SH-SY5Y (cell line): Measurements from ENCODE around the gene RHEX.

Experiments
- GATA2 ChIP-seq: IDR thresholded peaks from 2 replicates; pipeline ENCODE4 v1.6.1; 2011; ENCODE audit warnings: mild to moderate bottlenecking, low read depth, low read length
- GATA3 ChIP-seq: IDR thresholded peaks from 2 replicates; pipeline ENCODE4 v1.6.1; 2011; ENCODE audit warnings: low read depth, mild to moderate bottlenecking, low read length, moderate library complexity

The RHEX gene

GRCh38 chr1:206021008-206021625 is 31.9 kb upstream of the RHEX start:
- no peak for TF ChIP-seq GATA2
- TF ChIP-seq GATA3, result no peak

GRCh38 chr1:206021626-206022365 is 31.2 kb upstream of the RHEX start:
- TF ChIP-seq GATA3, result no peak
- no peak for TF ChIP-seq GATA2

GRCh38 chr1:206022766-206023165 is 30.2 kb upstream of the RHEX start:
- TF ChIP-seq GATA3, result no peak
- TF ChIP-seq GATA2, result no peak

- TF ChIP-seq GATA3 (no peak), GATA2 (no peak)
These were observed 29.3 kb upstream of the RHEX start, which contains the start of gene CTSE for GRCh38 chr1:206023695-206024094. TSS of gene CTSE (minus strand) at chr1:206023895. CDS start at chr1:206023791, 104 bp downstream.

GRCh38 chr1:206025283-206025820 is 27.6 kb upstream of the RHEX start:
- TF ChIP-seq GATA2, result no peak
- no peak for TF ChIP-seq GATA3

- TF ChIP-seq GATA2 (no peak), GATA3 (no peak)
These were observed 23.5 kb upstream of the RHEX start for GRCh38 chr1:206029484-206029883.

- TF ChIP-seq GATA3, result no peak
- TF ChIP-seq GATA2, result no peak
These were observed 22.8 kb upstream of the RHEX start for GRCh38 chr1:206030191-206030590.

- TF ChIP-seq GATA2 (no peak), GATA3 (no peak)
These were observed 22.3 kb upstream of the RHEX start for GRCh38 chr1:206030714-206031113.

- TF ChIP-seq GATA2, result no peak
- no peak for TF ChIP-seq GATA3
These were observed 20.4 kb upstream of the RHEX start for GRCh38 chr1:206032380-206033140.

- TF ChIP-seq GATA3 (no peak), GATA2 (no peak)
These were observed 17.9 kb upstream of the RHEX start for GRCh38 chr1:206035027-206035426.

GRCh38 chr1:206036663-206037455 is 16.1 kb upstream of the RHEX start:
- TF ChIP-seq GATA3 (no peak), GATA2 (no peak)

GRCh38 chr1:206037581-206037980 is 15.4 kb upstream of the RHEX start:
- TF ChIP-seq GATA2 (no peak), GATA3 (no peak)

- TF ChIP-seq GATA2 (no peak), GATA3 (no peak)
These were observed 13.7 kb upstream of the RHEX start for GRCh38 chr1:206039046-206039973.
